Kidney epithelial cell (primary cell): ENCODE data around the gene ERCC2. TPM values are rescaled to one million over a fixed set of nuclear protein-coding genes. Genes with fewer than 3 reads are reported as not detected.

Source experiments
- DNase-seq: peaks from one replicate; pipeline ENCODE4 v3.0.0-alpha.2; 2010; ENCODE audit warnings: low read depth
- H3K27me3 ChIP-seq: 2 replicates; pipeline ENCODE4 v1.6.0; 2011; ENCODE audit warnings: low read length; ENCODE audit not compliant: control insufficient read depth, insufficient read depth
- H3K36me3 ChIP-seq: 2 replicates; pipeline ENCODE4 v1.5.1; 2011; ENCODE audit warnings: low read length; ENCODE audit not compliant: control insufficient read depth, insufficient read depth
- H3K4me3 ChIP-seq: 2 replicates; pipeline ENCODE4 v1.5.1; 2011; ENCODE audit warnings: low read depth, mild to moderate bottlenecking, control low read depth, low read length
- total RNA-seq: library from RNA; depleted of rRNA; stranded (reverse); fragments of >200 nt; gene quantifications from 2 replicates; pipeline ENCODE4 v1.2.3, GENCODE V29; 2015
- TF ChIP-seq, protein P1 (sequence below): IDR thresholded peaks from 2 replicates; pipeline ENCODE4 v1.5.1; 2011; ENCODE audit warnings: mild to moderate bottlenecking, moderate library complexity, low read length, control low read depth, inconsistent platforms; ENCODE audit not compliant: insufficient read depth, poor library complexity, severe bottlenecking

Gene ERCC2
- total RNA-seq, 1 donor from 2014 or later = 18.5 TPM

- no peak overlapping the region for H3K4me3 ChIP-seq
- DNase-seq = no peak
Measured at GRCh38 chr19:45354241-45354842, 16.0 kb downstream of the ERCC2 start.

GRCh38 chr19:45352914-45353796 is 17.2 kb downstream of the ERCC2 start:
- TF ChIP-seq, protein P1, sequence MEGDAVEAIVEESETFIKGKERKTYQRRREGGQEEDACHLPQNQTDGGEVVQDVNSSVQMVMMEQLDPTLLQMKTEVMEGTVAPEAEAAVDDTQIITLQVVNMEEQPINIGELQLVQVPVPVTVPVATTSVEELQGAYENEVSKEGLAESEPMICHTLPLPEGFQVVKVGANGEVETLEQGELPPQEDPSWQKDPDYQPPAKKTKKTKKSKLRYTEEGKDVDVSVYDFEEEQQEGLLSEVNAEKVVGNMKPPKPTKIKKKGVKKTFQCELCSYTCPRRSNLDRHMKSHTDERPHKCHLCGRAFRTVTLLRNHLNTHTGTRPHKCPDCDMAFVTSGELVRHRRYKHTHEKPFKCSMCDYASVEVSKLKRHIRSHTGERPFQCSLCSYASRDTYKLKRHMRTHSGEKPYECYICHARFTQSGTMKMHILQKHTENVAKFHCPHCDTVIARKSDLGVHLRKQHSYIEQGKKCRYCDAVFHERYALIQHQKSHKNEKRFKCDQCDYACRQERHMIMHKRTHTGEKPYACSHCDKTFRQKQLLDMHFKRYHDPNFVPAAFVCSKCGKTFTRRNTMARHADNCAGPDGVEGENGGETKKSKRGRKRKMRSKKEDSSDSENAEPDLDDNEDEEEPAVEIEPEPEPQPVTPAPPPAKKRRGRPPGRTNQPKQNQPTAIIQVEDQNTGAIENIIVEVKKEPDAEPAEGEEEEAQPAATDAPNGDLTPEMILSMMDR = no peak
- DNase-seq = no peak
- H3K27me3 ChIP-seq = peaks cover under 1% of the 10 kb centered on the region
- peaks cover 1% of the 10 kb centered on the region for H3K36me3 ChIP-seq
- no peak overlapping the region for H3K4me3 ChIP-seq

More at GRCh38 chr19:45354241-45354842, 16.0 kb downstream of the ERCC2 start:
- no peaks in the 10 kb centered on the region for H3K27me3 ChIP-seq
- TF ChIP-seq, protein P1 = no peak
- peaks cover 1% of the 10 kb centered on the region for H3K36me3 ChIP-seq

DNA sequence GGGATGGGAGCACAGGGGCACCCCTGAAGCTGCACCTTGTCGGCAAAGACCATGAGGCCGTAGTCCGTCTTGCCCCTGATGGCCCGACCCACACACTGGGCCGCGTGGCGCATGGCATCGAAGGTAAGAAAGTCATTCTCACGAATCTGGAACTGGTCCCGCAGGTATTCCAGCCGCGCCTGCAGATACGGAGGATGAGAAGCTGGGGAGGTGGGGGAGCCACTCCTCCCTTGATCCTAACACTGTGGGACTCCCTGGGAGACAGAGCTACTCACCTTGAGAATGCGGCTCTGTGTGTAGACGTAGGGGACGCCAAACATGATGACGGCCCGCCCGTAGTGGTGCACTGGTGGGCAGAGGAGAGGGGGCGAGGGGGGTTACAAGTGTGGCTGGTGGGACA is 17.9 kb downstream of the ERCC2 start:
- TF ChIP-seq, protein P1 = no peak
- H3K36me3 ChIP-seq = peaks cover 1% of the 10 kb centered on the region
- no peak overlapping the region for H3K4me3 ChIP-seq
- no peak for DNase-seq
- H3K27me3 ChIP-seq = peaks cover 7% of the 10 kb centered on the region

DNA sequence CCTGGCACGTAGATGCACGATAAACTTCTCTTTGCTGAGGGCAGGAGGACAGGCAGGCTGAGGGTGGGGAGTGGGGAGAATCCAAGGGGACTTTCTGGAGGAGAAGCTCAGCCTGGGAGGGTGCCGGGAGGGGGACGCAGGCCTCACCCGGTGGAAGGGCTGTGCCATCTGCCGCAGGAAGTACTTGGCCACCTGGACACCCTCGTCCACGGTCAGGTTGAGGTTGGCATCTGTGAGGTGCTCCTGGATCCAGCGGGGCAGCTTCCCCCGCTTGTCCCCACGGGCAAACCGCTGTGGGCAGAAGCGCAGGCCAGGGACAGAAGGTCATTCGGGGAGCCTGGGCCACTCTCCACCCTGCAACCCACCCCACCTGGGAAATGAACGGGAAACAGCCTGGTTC is 18.3 kb downstream of the ERCC2 start:
- H3K4me3 ChIP-seq = no peak overlapping the region
- peaks cover 1% of the 10 kb centered on the region for H3K36me3 ChIP-seq
- H3K27me3 ChIP-seq = peaks cover 9% of the 10 kb centered on the region
- TF ChIP-seq, protein P1 = no peak
- DNase-seq = no peak

GRCh38 chr19:45351401-45351952 is 18.9 kb downstream of the ERCC2 start:
- DNase-seq = no peak
- H3K4me3 ChIP-seq = no peak overlapping the region
- H3K27me3 ChIP-seq = peaks cover 13% of the 10 kb centered on the region
- TF ChIP-seq, protein P1 = no peak
- H3K36me3 ChIP-seq = no peaks in the 10 kb centered on the region
